ENCODE results near the gene MYBPC2.

DNA sequence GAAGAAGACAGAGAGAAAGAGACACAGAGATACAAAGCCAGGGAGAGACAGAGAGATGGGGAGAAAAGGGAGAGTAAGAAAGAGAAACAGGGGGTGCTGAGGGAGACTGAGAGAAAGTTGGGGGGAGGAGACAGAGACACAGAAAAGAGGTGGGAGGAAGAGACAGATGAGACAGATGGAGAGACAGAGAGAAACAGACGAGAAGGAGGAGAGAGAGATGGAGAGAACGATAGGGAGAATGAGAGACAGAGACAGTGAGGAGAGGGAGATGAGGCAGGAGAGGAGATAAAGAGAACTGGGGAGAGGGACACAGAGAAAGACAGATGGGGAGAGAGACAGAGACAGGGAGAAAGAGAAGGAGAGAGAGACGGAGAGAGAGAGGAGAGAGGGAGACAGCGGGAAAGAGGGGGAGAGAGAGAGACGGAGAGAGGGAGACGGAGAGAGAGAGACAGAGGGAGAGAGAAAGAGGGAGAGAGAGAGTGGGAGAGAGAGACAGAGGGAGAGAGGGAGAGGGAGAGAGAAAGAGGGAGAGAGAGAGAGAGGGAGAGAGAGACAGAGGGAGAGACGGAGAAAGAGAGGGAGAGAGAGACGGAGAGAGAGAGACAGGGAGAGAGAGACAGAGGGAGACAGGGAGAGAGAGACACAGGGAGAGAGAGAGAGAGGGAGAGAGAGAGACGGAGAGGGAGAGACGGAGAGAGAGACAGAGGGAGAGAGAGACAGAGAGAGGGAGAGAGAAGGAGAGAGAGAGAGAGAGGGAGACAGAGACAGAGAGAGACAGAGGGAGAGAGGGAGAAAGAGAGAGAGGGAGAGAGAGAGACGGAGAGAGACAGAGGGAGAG lies 65.7 kb downstream of the MYBPC2 start:
- no peak for TF ChIP-seq EZH2 (IDR thresholded peaks at IDR 0.05; ENCODE audit: borderline replicate concordance, low read depth, low read length, poor library complexity, severe bottlenecking)
- TF ChIP-seq, protein P1, sequence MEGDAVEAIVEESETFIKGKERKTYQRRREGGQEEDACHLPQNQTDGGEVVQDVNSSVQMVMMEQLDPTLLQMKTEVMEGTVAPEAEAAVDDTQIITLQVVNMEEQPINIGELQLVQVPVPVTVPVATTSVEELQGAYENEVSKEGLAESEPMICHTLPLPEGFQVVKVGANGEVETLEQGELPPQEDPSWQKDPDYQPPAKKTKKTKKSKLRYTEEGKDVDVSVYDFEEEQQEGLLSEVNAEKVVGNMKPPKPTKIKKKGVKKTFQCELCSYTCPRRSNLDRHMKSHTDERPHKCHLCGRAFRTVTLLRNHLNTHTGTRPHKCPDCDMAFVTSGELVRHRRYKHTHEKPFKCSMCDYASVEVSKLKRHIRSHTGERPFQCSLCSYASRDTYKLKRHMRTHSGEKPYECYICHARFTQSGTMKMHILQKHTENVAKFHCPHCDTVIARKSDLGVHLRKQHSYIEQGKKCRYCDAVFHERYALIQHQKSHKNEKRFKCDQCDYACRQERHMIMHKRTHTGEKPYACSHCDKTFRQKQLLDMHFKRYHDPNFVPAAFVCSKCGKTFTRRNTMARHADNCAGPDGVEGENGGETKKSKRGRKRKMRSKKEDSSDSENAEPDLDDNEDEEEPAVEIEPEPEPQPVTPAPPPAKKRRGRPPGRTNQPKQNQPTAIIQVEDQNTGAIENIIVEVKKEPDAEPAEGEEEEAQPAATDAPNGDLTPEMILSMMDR (conservative IDR thresholded peaks at IDR 0.05; ENCODE audit: low read depth, low read length) = no peak

All from A673 (cell line).